Adrenal gland (tissue), 5 donors: ENCODE measurements around the gene PLA2G4B.

ENCODE experiments used
- CTCF ChIP-seq, 6 experiments: fragments of 450-650 bp in 4 of 6; fragments of 200-600 bp in 2 of 6; sonication (generic) in 1 of 6; IDR thresholded peaks; 1 replicate in 5 of 6; 2 replicates in 1 of 6; pipeline versions ENCODE4 v1.5.1 to v1.8.0; 2016 to 2021; ENCODE audit warnings: antibody characterized with exemption in 6 of 6, mild to moderate bottlenecking in 2 of 6, moderate library complexity in 1 of 6
- POLR2A ChIP-seq, 2 donors: fragments of 450-650 bp; IDR thresholded peaks; one replicate each; pipeline ENCODE4 v1.6.1; 2017; ENCODE audit warnings: antibody characterized with exemption in 2 of 2, mild to moderate bottlenecking in 2 of 2, moderate library complexity in 1 of 2
- donor health status: DM: no; HTN: no; CAD: no.

DNA sequence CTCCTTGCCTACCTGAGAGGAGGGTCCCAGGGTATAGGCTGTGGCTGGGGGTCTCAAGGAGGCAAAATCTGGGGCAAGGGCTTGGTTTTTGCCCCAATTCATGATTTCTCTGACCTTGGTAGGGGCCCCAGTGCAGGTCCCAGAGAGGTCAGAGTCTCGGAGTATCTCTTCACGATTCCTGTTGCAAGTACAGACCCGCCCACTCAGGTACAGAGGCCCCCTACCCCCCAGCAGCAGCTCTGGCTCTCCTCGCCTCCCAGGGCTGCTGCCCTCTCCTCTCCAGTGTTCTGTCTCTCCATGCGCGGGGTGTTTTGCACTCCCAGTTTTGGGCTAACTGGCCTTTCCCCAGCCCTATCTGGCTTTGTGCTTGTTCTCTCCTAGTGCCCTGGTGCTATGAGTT, 16.2 kb upstream of the PLA2G4B start:
- no peak for TF ChIP-seq CTCF (IDR thresholded peaks at IDR 0.05)
- TF ChIP-seq POLR2A (IDR thresholded peaks at IDR 0.05): no peak
